Activated naive CD8-positive, alpha-beta T cell treated with anti-CD3 and anti-CD28 coated beads, Interleukin-2, amount 10 ng/mL, durations not matched to agents 7 days and 5 days (primary cell): ENCODE data around the gene ZSWIM3. TPM values are rescaled to one million over a fixed set of nuclear protein-coding genes. Genes with fewer than 3 reads are reported as not detected.

Source experiments
- ATAC-seq: fragments of 150-1000 bp; cut with Tn5 transposase; one replicate; pipeline ENCODE4 v1.10.0; 2021; ENCODE audit warnings: low read depth, moderate library complexity
- POLR2A ChIA-PET: fragments of 350-600 bp; sonication (Branson Sonifier 250); formaldehyde crosslinking; loops from one replicate; lab custom pipeline; 2021; ENCODE audit warnings: antibody characterized with exemption; lab: Charles Lee
- DNase-seq: peaks from one replicate; pipeline ENCODE4 v3.0.0; 2021
- H3K27ac Mint-ChIP-seq: one replicate; pipeline ENCODE4 v1.8.0; 2022; ENCODE audit warnings: mild to moderate bottlenecking, mixed read lengths
- H3K27me3 Mint-ChIP-seq: one replicate; pipeline ENCODE4 v1.8.0; 2022; ENCODE audit warnings: mild to moderate bottlenecking, moderate library complexity, mixed read lengths
- H3K36me3 Mint-ChIP-seq: one replicate; pipeline ENCODE4 v1.8.0; 2021; ENCODE audit warnings: mild to moderate bottlenecking, mixed read lengths
- H3K4me1 Mint-ChIP-seq: one replicate; pipeline ENCODE4 v1.8.0; 2021; ENCODE audit warnings: mixed read lengths
- H3K4me3 Mint-ChIP-seq: one replicate; pipeline ENCODE4 v1.8.0; 2022; ENCODE audit warnings: mild to moderate bottlenecking, moderate library complexity, mixed read lengths
- H3K9me3 Mint-ChIP-seq: one replicate; pipeline ENCODE4 v1.8.0; 2021; ENCODE audit warnings: mixed read lengths
- total RNA-seq, 2 experiments: library from RNA; stranded (reverse); gene quantifications; one replicate each; pipeline ENCODE4 v1.2.3, GENCODE V29; 2021

ZSWIM3 gene
- total RNA-seq, 2 experiments from 2014 or later, result 5.3 to 5.7 TPM

DNA sequence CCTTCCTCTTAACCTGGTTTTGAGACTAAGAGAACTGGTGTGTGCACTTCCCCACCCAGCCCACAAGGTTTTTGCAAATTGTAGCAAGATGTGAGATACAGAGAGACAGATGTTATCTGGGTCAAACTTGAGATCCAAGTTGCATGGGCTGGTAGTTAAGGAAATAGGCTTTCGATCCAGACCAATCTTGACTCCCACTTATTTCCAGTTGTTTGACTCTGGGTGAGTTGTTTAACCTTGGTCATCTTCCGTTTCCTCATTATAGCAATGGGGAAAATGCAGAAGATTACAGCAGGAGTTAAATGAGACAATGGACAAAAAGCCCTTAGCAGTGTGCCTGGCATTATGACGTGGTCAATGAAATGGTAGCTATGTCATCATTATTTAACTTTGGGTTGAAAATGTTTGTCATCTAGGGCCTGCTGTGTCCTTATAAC, 22.1 kb upstream of the ZSWIM3 start:
- Mint-ChIP-seq H3K27me3 (peaks cover 4% of the 10 kb centered on the region), H3K4me1 (peaks cover 8% of the 10 kb centered on the region), H3K27ac (no peak overlapping the region), H3K9me3 (no peaks in the 10 kb centered on the region), H3K4me3 (peak overlapping the region; percentile 80), H3K36me3 (no peaks in the 10 kb centered on the region)
- DNase-seq (no peak), ATAC-seq (no peak)
- POLR2A ChIA-PET, result no interaction called here

DNA sequence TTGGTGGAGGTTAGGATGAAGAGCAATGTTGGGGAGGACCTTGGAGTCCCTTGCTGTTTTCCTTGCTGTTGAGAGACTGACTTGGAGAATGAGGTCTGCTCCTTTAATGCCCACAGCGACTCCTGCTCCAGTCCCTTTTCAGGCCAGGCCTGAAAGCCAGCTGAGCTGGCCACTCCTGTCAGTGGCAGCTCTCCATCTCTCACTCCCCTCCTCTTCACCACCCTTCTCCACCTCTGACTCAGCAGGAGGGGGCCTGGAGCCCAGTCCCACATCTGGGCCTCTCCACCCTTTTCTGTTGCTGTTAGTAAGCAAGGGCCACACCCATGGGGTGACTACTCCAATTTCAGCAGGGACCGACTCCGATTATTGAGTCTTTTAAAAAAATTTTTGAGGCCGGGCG, 21.6 kb upstream of the ZSWIM3 start:
- peaks cover 8% of the 10 kb centered on the region for H3K4me1 Mint-ChIP-seq
- no peak overlapping the region for H3K4me3 Mint-ChIP-seq
- peaks cover 4% of the 10 kb centered on the region for H3K27me3 Mint-ChIP-seq
- H3K9me3 Mint-ChIP-seq, result no peaks in the 10 kb centered on the region
- DNase-seq (no peak), ATAC-seq (no peak)
- H3K27ac Mint-ChIP-seq, result no peak overlapping the region
- no peaks in the 10 kb centered on the region for H3K36me3 Mint-ChIP-seq
- POLR2A ChIA-PET, result no interaction called here

DNA sequence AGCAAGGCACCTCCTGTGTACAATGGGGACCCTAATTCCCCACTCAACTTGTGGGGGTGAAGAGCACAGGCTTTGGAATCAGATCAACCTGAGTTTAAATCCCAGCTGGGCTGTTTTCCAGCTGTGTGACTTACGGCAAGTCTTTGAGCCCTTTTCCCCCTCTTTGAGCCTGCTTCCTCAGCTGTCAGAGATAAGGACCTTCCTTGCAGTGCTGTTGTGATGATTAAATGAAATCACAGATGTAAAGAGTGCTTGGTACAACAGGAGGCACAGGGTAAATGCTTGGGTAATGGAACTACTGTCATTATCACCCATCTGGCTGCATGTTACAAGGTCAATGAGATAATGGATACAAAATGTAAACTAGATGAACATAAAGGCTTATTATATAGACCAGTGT, 20.6 kb upstream of the ZSWIM3 start:
- Mint-ChIP-seq H3K4me3 (no peak overlapping the region), H3K4me1 (peaks cover 8% of the 10 kb centered on the region), H3K27me3 (peaks cover under 1% of the 10 kb centered on the region), H3K9me3 (no peaks in the 10 kb centered on the region), H3K27ac (no peak overlapping the region), H3K36me3 (no peaks in the 10 kb centered on the region)
- ATAC-seq (no peak), DNase-seq (no peak)
- POLR2A ChIA-PET, result no interaction called here

DNA sequence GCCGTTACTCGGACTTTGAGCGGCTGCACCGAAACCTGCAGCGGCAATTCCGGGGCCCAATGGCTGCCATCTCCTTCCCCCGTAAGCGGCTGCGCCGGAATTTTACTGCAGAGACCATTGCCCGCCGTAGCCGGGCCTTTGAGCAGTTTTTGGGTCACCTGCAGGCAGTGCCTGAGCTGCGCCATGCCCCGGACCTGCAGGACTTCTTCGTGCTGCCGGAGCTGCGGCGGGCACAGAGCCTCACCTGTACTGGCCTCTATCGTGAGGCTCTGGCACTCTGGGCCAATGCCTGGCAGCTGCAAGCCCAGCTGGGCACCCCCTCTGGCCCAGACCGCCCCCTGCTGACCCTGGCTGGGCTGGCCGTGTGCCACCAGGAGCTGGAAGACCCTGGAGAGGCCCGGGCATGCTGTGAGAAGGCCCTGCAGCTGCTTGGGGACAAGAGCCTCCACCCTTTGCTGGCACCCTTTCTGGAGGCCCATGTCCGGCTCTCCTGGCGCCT, 16.7 kb upstream of the ZSWIM3 start:
- H3K27ac Mint-ChIP-seq, result no peak overlapping the region
- no peaks in the 10 kb centered on the region for H3K4me1 Mint-ChIP-seq
- no peaks in the 10 kb centered on the region for H3K27me3 Mint-ChIP-seq
- no peak for DNase-seq
- peaks cover 7% of the 10 kb centered on the region for H3K36me3 Mint-ChIP-seq
- H3K9me3 Mint-ChIP-seq, result no peaks in the 10 kb centered on the region
- POLR2A ChIA-PET, result interaction anchor here (2.3 kb wide), 1 partner anchor 16 kb away, joined by 6 read pairs; the partner anchor contains the start of gene ACOT8
- ATAC-seq, result no peak
- H3K4me3 Mint-ChIP-seq, result no peak overlapping the region

- POLR2A ChIA-PET, result interaction anchor here (1.2 to 2.3 kb wide), 3 partner anchors 9 to 15 kb away, joined by 3 to 6 read pairs (median 6); partner anchors contain the start of genes ACOT8, SNX21 and ZSWIM3
- DNase-seq (no peak), ATAC-seq (no peak)
- Mint-ChIP-seq H3K4me1 (no peaks in the 10 kb centered on the region), H3K9me3 (no peaks in the 10 kb centered on the region), H3K36me3 (peaks cover 8% of the 10 kb centered on the region), H3K4me3 (no peak overlapping the region), H3K27me3 (no peaks in the 10 kb centered on the region), H3K27ac (no peak overlapping the region)
Observed at GRCh38 chr20:45841407-45842129, 15.8 kb upstream of the ZSWIM3 start.

- ATAC-seq, result no peak
- Mint-ChIP-seq H3K4me3 (no peak overlapping the region), H3K4me1 (no peaks in the 10 kb centered on the region), H3K36me3 (peaks cover 8% of the 10 kb centered on the region), H3K27ac (no peak overlapping the region), H3K9me3 (no peaks in the 10 kb centered on the region), H3K27me3 (no peaks in the 10 kb centered on the region)
- no peak for DNase-seq
- POLR2A ChIA-PET, result interaction anchor here (1.2 to 1.6 kb wide), 2 partner anchors 9 to 15 kb away, joined by 3 to 6 read pairs; partner anchors contain the start of genes ACOT8, SNX21 and ZSWIM3
Observed at GRCh38 chr20:45842169-45842812, 15.1 kb upstream of the ZSWIM3 start.

GRCh38 chr20:45843506-45843905, 13.9 kb upstream of the ZSWIM3 start:
- POLR2A ChIA-PET, result no interaction called here
- no peak for DNase-seq
- no peak overlapping the region for H3K4me3 Mint-ChIP-seq
- no peak for ATAC-seq
- no peaks in the 10 kb centered on the region for H3K9me3 Mint-ChIP-seq
- H3K27me3 Mint-ChIP-seq, result no peaks in the 10 kb centered on the region
- H3K36me3 Mint-ChIP-seq, result peaks cover 8% of the 10 kb centered on the region
- no peak overlapping the region for H3K27ac Mint-ChIP-seq
- no peaks in the 10 kb centered on the region for H3K4me1 Mint-ChIP-seq

DNA sequence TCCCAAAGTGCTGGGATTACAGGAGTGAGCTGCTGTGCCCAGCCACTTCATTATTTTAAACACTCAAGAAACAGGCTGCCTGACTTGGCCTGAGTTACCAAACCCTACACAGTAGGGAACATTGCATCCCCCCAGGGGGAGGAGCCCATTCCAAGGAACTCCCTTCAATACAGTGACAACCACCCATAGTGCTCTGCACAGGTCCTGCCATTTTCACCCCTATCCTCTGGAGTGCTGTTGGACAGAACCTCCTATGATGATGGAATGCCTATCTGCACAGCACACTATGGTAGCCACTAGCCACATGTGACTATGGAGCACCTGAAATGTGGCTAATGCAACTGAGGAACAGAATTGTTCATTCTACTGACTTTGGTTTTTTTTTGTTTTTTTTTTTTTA, 12.0 kb upstream of the ZSWIM3 start:
- no peak for DNase-seq
- Mint-ChIP-seq H3K9me3 (no peaks in the 10 kb centered on the region), H3K27me3 (no peaks in the 10 kb centered on the region), H3K36me3 (peaks cover 16% of the 10 kb centered on the region), H3K27ac (no peak overlapping the region), H3K4me3 (no peak overlapping the region), H3K4me1 (no peaks in the 10 kb centered on the region)
- POLR2A ChIA-PET, result no interaction called here
- no peak for ATAC-seq

DNA sequence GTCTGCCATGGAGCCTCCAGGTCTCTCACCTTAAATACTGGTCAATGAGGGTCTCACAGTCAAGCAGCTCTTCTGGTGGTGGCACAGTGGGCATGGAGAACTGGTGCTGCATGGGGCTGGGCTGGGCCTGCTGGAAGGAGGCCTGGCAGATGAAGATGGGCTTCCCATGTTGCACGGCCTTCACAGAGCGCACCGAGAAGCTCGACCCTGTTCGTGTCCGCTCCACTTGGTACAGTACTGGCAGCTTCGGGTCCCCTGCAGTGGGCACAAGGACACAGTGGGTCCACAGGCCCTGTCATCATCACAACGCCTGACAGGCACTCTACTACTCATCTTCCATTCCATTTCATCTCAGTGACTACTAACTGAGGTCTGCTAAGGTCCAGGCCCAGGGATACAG, 9.0 kb upstream of the ZSWIM3 start:
- Mint-ChIP-seq H3K4me3 (no peak overlapping the region), H3K27me3 (no peaks in the 10 kb centered on the region), H3K36me3 (peaks cover 23% of the 10 kb centered on the region), H3K9me3 (no peaks in the 10 kb centered on the region), H3K4me1 (peaks cover 1% of the 10 kb centered on the region), H3K27ac (no peak overlapping the region)
- DNase-seq, result no peak
- ATAC-seq, result no peak
- POLR2A ChIA-PET, result no interaction called here

- POLR2A ChIA-PET, result no interaction called here
- no peak overlapping the region for H3K27ac Mint-ChIP-seq
Observed at GRCh38 chr20:45848969-45849582, 8.3 kb upstream of the ZSWIM3 start.

GRCh38 chr20:45850238-45850637, 7.2 kb upstream of the ZSWIM3 start:
- peaks cover 20% of the 10 kb centered on the region for H3K36me3 Mint-ChIP-seq
- no peak for ATAC-seq
- POLR2A ChIA-PET, result interaction anchor here (0.6 kb wide), 1 partner anchor 24 kb away, joined by 8 read pairs; no protein-coding TSS in a partner anchor
- H3K9me3 Mint-ChIP-seq, result no peaks in the 10 kb centered on the region
- peaks cover 5% of the 10 kb centered on the region for H3K4me1 Mint-ChIP-seq
- no peak overlapping the region for H3K27ac Mint-ChIP-seq
- H3K4me3 Mint-ChIP-seq, result no peak overlapping the region
- no peak for DNase-seq
- H3K27me3 Mint-ChIP-seq, result no peaks in the 10 kb centered on the region

More at GRCh38 chr20:45848969-45849582, 8.3 kb upstream of the ZSWIM3 start:
- DNase-seq (no peak), ATAC-seq (no peak)
- H3K9me3 Mint-ChIP-seq, result no peaks in the 10 kb centered on the region
- H3K27me3 Mint-ChIP-seq, result no peaks in the 10 kb centered on the region
- peaks cover 24% of the 10 kb centered on the region for H3K36me3 Mint-ChIP-seq
- H3K4me1 Mint-ChIP-seq, result peaks cover 1% of the 10 kb centered on the region
- H3K4me3 Mint-ChIP-seq, result no peak overlapping the region

- Mint-ChIP-seq H3K27me3 (no peaks in the 10 kb centered on the region), H3K27ac (no peak overlapping the region), H3K9me3 (no peaks in the 10 kb centered on the region), H3K4me1 (peaks cover 8% of the 10 kb centered on the region), H3K4me3 (no peak overlapping the region), H3K36me3 (peaks cover 20% of the 10 kb centered on the region)
- POLR2A ChIA-PET, result no interaction called here
- ATAC-seq (no peak), DNase-seq (no peak)
Observed at GRCh38 chr20:45850926-45851325, 6.5 kb upstream of the ZSWIM3 start.

DNA sequence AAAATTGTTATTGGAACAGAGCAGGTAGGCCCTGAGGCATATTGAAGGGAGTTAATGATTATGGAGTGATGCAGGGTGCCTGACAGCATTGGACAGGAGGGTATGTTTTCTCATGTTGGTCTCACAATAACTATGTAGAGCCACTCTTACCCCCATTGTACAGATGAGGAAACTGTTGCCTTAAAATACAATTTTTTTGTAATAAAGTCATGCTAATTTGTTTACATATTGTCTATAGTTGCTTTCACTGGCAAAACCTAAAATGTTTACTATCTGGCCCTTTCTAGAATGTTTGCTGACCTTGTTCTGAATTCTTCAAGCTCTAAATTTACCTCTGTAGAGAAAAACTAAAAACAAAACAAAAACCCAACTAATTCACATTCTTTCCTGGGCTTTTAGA, 5.9 kb upstream of the ZSWIM3 start:
- Mint-ChIP-seq H3K27ac (no peak overlapping the region), H3K27me3 (no peaks in the 10 kb centered on the region), H3K4me3 (no peak overlapping the region), H3K36me3 (peaks cover 19% of the 10 kb centered on the region), H3K4me1 (peaks cover 11% of the 10 kb centered on the region), H3K9me3 (no peaks in the 10 kb centered on the region)
- POLR2A ChIA-PET, result interaction anchor here (1.4 kb wide), 1 partner anchor 41 kb away, joined by 4 read pairs; no protein-coding TSS in a partner anchor
- DNase-seq (no peak), ATAC-seq (no peak)
